Testis (tissue), 3 donors: ENCODE results near the gene PDE4B. TPM values are rescaled to one million over a fixed set of nuclear protein-coding genes. Genes with fewer than 3 reads are reported as not detected.

Source experiments
- DNase-seq: peaks from one replicate; pipeline ENCODE4 v3.0.0-alpha.2; 2019
- H3K27ac ChIP-seq, 2 donors: fragments of 200-600 bp; sonication (generic); one replicate each; pipeline ENCODE4 v1.5.1; 2019
- H3K27me3 ChIP-seq: fragments of 200-600 bp; sonication (generic); one replicate; pipeline ENCODE4 v1.5.1; 2019
- H3K36me3 ChIP-seq: fragments of 200-600 bp; sonication (generic); one replicate; pipeline ENCODE4 v1.5.1; 2017; ENCODE audit warnings: low read depth; ENCODE audit errors: missing control alignments
- H3K4me1 ChIP-seq: fragments of 200-600 bp; sonication (generic); one replicate; pipeline ENCODE4 v1.5.1; 2019
- H3K4me3 ChIP-seq, 2 donors: fragments of 200-600 bp; sonication (generic); one replicate each; pipeline ENCODE4 v1.5.1; 2017 to 2019
- H3K9me3 ChIP-seq: fragments of 200-600 bp; sonication (generic); one replicate; pipeline ENCODE4 v1.5.1; 2017
- CTCF ChIP-seq, 3 experiments: fragments of 450-650 bp in 2 of 3; fragments of 200-600 bp in 1 of 3; sonication (generic) in 1 of 3; IDR thresholded peaks; one replicate each; pipeline ENCODE4 v1.5.1; 2016 to 2019; ENCODE audit warnings: antibody characterized with exemption in 3 of 3, mild to moderate bottlenecking in 2 of 3, moderate library complexity in 1 of 3
- POLR2A ChIP-seq: fragments of 450-650 bp; IDR thresholded peaks from one replicate; pipeline ENCODE4 v1.6.1; 2017; ENCODE audit warnings: antibody characterized with exemption, mild to moderate bottlenecking, moderate library complexity
- WGBS, 2 donors: methylation state at CpG; one replicate each; pipeline ENCODE4 v1.1.5; 2018; 5-methylcytosine and 5-hydroxymethylcytosine counted together
- intact Hi-C: fragments of 100-400 bp; cut with DNase I; formaldehyde crosslinking; loops from one replicate; pipeline ENCODE4 v1.15.1; 2023; ENCODE audit warnings: low total_unique reads
- polyA plus RNA-seq: library from polyadenylated mRNA; stranded (reverse); fragments of 350-450 nt; fragmentation: Illumina TruSeq; extraction: RNeasy Lipid Tissue Mini Kit (QIAGEN cat#74804); gene quantifications from one replicate; pipeline ENCODE4 v1.2.3, GENCODE V29; 2014; ENCODE audit warnings: low read depth, low replicate concordance; ENCODE audit not compliant: insufficient read depth
- total RNA-seq, 2 donors: library from RNA; depleted of rRNA; stranded (reverse); fragments of >200 nt; gene quantifications; one replicate each; pipeline ENCODE4 v1.2.3, GENCODE V29; 2016

PDE4B gene
- total and polyA plus RNA-seq, 3 donors from 2014 or later: 11.5 to 16.1 (median 12.4) TPM

DNA sequence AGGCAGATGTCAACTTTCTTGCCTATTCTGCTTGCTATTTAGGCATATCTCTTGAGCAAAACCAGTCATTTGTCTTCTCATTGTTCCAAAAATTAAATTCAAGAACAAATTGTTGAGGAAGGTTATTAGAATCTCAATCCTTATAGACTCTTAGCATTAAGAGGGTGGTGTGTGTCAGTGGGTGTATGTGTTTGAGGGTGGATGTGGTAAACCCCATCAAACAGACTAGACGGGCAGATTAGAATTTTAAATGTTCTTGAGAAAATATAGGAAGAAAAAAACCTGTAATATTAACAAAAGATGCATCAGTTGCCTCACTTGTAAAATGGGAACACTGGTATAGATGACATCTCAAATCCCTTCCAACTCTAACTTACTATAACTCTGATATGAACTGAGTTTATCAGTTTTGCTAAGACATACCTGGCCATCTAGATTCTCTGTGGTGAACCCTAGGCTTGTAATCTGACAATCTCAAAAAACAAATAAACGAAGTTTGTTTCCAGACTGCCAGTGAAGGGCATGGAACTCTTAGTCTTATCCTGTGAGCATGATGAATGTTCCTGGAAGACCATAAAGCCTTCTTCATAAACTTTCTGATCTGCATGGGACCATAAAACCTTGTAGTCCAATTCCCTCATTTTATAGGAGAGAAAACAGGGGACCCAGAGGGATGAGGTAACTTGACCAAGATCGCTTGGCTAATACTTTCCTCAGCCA is 564.9 kb downstream of the PDE4B start:
- no peaks in the 10 kb centered on the region for H3K9me3 ChIP-seq
- H3K27ac ChIP-seq: no peak overlapping the region
- no peak for DNase-seq
- no peaks in the 10 kb centered on the region for H3K27me3 ChIP-seq
- H3K4me1 ChIP-seq: peaks cover 6% of the 10 kb centered on the region
- 92 to 94% methylated on average over 3 of the region's 3 CpGs for WGBS, 2 donors
- H3K4me3 ChIP-seq: no peak overlapping the region
- no peak for TF ChIP-seq CTCF (IDR thresholded peaks at IDR 0.05)
- intact Hi-C loops: no loop called here
- H3K36me3 ChIP-seq: no peaks in the 10 kb centered on the region

DNA sequence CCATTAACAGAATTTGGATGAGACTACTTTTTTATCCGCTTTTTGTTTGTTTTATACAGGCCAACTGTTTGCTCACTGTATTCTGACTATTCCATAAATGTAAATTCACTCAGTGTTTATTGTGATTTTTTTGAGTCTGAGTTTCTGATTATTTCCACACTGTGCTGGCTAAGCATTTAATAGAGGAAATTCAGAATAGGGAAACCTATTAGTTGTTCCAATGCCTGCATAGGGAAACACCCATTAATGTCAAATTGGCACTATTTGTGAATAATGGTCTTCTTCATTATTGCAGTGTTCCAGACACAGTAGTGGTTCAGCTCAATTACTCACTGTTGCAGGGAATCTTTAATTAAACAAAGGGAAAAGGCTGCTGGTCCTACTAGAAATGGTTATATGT is 566.6 kb downstream of the PDE4B start:
- DNase-seq: no peak
- Histone ChIP-seq H3K4me1 (peaks cover 6% of the 10 kb centered on the region), H3K27me3 (no peaks in the 10 kb centered on the region), H3K9me3 (no peaks in the 10 kb centered on the region), H3K27ac (no peak overlapping the region), H3K4me3 (no peak overlapping the region), H3K36me3 (no peaks in the 10 kb centered on the region)
- intact Hi-C loops: no loop called here
- TF ChIP-seq CTCF (IDR thresholded peaks at IDR 0.05) (no peak), POLR2A (no peak)
- WGBS, 2 donors: 81 to 86% methylated on average over 1 of the region's 1 CpG

- no peak for DNase-seq
- intact Hi-C loops: no loop called here
- Histone ChIP-seq H3K27ac (no peak overlapping the region), H3K4me1 (peaks cover under 1% of the 10 kb centered on the region), H3K36me3 (no peaks in the 10 kb centered on the region), H3K27me3 (no peaks in the 10 kb centered on the region), H3K4me3 (no peak overlapping the region), H3K9me3 (no peaks in the 10 kb centered on the region)
- TF ChIP-seq CTCF (IDR thresholded peaks at IDR 0.05) (no peak), POLR2A (no peak)
Measured at GRCh38 chr1:66359815-66360214, 567.1 kb downstream of the PDE4B start.

DNA sequence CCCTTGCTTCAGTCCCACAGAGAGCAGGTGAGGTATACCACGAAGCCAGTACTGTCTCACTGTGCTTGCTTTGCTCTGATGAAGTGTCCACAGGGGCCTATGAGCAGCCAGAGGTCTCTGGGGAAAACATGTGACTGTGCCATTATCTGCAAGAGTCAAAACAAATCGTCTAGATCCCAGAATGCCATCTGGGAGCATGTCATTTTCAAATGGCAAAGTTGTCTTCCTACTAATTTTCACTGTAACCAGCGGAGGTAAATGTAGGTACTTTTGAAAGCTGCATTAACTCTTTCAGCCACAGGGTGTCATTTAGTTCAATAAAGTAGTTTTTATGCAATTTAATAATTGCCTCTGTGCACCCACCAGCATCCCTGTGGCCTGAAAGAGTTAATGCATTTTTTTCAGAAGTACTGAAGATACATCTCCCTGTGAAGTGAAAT is 567.6 kb downstream of the PDE4B start:
- DNase-seq: no peak
- H3K9me3 ChIP-seq: no peaks in the 10 kb centered on the region
- no peaks in the 10 kb centered on the region for H3K27me3 ChIP-seq
- WGBS, 2 donors: 73% methylated on average over 3 of the region's 3 CpGs
- H3K27ac ChIP-seq: no peak overlapping the region
- H3K4me3 ChIP-seq: no peak overlapping the region
- no peak for TF ChIP-seq POLR2A
- peak in 1 of 3 experiments; percentile 8 for TF ChIP-seq CTCF (IDR thresholded peaks at IDR 0.05)
- H3K4me1 ChIP-seq: no peaks in the 10 kb centered on the region
- intact Hi-C loops: no loop called here
- no peaks in the 10 kb centered on the region for H3K36me3 ChIP-seq
